GF-D8 (cell line): ENCODE measurements around the gene SH3GL2.

Experiments
- DNase-seq: peaks from one replicate; lab custom pipeline; 2025; lab: John Stamatoyannopoulos, UW

The SH3GL2 gene

DNA sequence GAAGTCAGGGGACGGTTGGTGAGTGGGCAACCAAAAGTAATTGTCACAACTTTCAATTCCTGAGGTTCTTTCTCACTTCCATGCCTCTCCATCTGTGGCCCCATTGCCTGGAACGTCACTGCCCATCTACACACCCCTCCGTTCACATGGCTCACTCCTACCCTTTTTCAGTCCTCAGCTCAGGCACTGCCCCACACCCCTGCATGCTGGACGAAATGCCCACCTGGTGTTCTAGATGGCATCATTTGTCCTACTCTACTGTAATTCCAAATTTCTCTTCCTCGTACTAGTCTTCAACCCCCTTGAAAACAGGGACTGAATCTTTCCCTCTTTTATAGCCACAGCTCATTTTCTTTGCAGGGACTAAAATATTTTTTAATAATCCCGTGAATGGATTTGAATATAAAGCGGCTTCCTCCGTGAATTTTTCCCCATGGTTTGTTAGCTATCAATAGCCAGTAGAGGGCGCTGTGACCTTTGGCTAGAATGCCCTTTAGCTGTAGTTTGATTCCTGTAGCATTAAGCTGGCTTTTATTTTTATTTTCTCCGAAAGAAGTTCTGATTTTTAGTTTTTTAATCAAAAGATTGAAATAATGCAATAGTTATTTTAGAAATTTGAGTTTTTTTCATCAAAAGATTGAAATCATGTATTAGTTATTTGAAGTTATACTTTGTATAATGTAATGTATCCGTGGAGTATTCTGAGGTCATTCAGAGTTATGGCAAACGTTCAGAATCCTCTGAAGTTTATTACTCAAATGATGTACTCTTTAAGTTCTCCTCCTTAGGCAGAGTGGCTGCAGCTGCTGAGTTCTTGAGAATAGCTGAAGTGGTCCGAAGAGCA, 232.1 kb downstream of the SH3GL2 start:
- DNase-seq = no peak

- DNase-seq = no peak
Observed at GRCh38 chr9:17813798-17814197, 234.9 kb downstream of the SH3GL2 start.

DNA sequence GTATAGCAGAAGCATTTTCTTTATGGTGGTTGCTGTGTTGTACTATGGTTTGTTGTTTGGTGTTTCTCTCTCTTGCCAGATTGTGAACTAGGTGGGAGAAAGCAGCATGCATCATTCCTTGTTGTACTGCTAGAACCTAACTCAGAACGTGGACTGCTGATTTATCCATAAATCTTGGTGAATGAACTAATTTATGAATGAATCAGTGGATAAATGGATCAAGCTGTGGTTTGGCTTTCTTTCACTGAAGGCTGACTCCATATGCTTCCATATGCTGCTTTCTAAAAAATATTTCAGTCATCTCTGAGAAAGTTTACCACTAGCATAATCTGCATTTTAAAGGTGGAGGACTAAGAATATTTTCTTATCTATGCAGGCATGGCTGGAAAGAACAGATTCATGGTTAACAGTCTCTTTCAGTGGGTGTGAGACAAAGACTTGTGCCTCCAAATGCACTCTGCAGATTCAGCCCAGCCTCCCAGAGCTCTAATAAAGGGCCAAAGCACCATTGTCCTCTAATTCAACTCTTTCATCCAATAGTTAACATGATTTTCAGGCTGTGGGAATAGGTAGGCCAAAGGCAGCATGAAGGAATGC, 237.7 kb downstream of the SH3GL2 start:
- no peak for DNase-seq

DNA sequence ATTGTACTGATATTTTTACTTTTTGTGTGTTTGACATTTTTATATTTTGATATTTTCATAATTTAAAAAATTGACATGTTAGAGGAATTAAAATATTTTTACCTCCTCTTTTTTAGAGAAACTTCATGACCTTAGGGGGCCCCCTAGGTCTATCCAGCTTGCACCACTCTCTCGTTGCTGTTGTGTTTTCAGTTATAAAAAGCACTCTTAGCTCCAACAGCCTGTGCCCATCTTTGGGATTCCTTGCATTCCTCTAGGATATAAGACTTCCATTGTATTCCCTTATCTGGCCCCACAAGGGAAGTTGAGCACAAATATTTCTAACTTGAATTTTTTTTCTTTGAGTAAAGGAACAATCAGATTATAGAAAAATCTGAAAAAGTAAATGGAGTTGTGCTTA, 245.3 kb downstream of the SH3GL2 start:
- DNase-seq = no peak

DNA sequence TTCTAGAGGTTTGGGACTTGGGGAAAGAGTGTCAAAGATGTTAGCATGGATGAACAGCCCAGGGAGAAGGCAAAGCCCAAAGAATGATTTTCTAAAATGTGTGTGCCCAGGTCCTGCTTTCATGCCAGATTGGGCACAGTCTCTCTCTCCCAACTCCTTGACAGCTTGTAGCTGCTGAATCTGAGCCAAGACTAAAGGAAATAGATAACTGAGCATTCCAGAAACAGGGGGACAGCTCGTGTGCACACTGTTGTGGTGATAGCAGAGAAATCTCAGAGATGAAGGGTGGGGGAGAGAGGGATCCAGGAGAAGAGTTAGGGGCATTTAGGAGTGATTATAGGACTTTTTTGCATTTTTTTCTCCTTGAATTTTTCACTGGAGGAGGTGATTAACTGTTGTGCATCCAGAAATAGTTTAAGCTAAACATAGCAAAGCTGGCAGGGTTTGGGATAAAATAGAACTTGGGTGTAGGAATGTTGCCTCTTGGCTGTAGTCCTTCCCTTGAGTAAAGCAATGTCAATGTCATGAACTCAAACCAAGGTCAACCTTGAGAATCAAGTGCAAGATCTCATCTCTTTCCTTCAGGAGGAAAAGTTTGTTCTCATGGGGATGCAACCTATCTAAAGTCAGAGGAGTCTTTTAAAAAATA, 245.9 kb downstream of the SH3GL2 start:
- no peak for DNase-seq

GRCh38 chr9:17825265-17825659, 246.4 kb downstream of the SH3GL2 start:
- no peak for DNase-seq

GRCh38 chr9:17829064-17829463, 250.2 kb downstream of the SH3GL2 start:
- DNase-seq = no peak

GRCh38 chr9:17829812-17830385, 251.0 kb downstream of the SH3GL2 start:
- no peak for DNase-seq

- no peak for DNase-seq
Observed at GRCh38 chr9:17832812-17833211, 253.9 kb downstream of the SH3GL2 start.

DNA sequence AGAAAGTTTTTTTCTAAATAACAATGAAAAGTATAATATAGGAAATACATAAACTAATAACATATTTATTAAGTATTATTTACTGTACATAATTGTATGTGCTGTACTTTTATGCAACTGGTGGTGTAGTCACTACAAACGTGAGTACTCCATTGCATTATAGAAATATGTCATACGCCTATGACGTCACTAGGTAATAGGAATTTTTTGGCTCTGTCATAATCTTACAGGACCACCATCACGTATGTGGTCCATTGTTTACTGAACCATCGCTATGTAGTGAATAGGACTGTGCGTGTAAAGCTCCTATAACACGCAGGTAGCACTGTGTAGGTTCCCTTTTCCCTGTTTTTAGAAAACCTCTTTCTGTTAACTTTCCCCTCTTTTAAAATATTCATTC, 255.0 kb downstream of the SH3GL2 start:
- no peak for DNase-seq

DNA sequence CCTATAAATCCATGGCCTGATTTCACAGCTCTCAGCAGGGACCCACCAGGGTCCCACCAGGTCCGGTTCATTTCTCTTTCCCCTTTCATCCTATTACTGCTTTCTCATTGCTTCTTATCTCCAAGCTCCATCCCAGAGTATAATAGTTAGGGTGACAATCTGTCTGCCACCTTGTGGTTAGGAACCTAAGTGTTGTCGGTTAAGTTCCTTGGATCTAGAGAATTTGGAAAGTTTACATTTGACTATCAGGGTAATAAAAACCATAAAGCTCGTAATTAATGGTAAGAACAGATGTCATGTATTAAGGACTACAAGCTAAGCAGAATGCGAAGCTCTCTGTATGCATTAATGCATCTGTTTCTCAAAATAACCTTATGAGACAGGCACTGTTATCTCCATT, 259.1 kb downstream of the SH3GL2 start:
- no peak for DNase-seq

DNA sequence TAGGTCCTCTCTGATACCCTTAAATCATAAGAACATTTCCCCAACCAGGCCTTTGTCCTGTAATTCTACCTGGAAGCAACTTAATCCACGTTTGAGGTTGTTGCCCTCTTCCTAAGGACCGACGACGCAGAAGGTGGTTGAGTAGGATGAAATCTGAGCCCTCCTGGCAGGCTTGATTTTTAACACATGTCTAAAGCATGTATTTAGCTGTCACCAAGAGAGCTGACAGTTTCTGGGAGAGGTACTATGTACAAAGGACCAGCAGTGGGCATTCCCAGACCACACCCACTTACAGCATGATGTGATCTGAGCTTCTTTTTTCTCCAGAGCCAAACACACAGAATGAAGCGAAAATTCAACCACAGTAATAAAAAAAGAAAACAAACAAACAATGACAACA, 260.9 kb downstream of the SH3GL2 start:
- no peak for DNase-seq

DNA sequence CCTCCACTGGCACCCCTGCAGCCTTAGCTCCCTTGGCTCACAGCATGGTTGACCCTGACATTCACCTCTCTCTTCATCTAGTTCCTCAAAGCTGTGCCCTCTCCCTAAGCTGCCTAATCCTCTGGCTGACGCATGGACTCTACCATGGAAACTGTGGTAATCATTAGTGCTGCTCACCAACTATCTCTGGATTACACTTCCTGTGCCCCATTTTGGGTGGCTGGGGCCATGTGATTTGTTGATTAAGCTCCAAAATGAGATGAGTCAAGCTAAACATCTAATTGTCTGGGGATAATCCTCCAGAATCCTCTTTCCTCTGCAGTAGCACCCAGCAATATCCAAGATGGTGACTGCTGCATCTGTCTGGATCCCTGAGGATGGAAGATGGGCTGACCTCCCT, 264.4 kb downstream of the SH3GL2 start:
- no peak for DNase-seq
